ENCODE data around the gene PDE3B.
"Not testable (repeated sequence)": the region's sequence is repeated elsewhere in the genome, so short reads cannot be mapped to it uniquely, and the experiment has no call there.

PDE3B gene

GRCh38 chr11:14642453-14642852 lies 1.2 kb upstream of the PDE3B start:
- DNase-seq = no peak

DNA sequence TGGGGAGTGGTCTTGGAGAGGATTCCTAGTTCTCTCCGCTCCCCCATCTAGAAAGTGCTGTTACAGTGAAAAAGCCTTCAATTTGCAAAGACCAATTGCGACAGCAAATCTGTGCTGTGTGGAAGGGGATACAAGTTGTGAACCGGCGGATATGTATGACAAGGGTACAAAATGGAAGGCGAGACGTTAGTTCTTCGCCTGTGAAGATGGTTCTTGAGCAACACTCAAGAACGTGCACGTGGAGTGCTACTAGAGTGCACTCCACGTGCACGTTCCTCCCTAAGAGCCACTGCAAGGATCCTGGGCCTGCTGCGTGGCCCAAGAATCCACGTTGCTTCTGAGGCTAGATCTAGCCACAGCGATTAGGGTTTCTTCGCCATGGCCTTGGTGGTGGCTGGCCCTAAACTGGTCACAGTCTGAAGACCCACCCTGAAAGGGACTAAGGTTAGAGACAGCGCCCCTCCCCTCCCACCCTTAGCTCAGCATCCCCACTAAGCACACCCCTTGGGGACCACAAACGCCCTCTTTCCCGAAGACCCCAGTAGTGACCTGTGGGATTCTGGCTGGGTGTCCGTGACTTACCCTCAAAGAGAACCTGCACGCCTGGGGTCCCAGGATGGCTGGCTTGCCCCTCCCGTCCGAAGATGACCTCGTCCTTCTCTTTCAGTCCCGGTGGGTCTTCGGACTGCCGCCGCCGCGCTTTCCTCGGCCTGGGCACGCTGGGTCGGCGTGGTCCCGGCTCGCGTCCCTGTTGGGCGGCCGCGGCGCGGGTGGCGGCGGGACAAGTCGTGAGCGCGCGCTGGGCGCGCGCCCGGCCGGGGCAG lies 519 bp upstream of the PDE3B start:
- no peak for DNase-seq

DNA sequence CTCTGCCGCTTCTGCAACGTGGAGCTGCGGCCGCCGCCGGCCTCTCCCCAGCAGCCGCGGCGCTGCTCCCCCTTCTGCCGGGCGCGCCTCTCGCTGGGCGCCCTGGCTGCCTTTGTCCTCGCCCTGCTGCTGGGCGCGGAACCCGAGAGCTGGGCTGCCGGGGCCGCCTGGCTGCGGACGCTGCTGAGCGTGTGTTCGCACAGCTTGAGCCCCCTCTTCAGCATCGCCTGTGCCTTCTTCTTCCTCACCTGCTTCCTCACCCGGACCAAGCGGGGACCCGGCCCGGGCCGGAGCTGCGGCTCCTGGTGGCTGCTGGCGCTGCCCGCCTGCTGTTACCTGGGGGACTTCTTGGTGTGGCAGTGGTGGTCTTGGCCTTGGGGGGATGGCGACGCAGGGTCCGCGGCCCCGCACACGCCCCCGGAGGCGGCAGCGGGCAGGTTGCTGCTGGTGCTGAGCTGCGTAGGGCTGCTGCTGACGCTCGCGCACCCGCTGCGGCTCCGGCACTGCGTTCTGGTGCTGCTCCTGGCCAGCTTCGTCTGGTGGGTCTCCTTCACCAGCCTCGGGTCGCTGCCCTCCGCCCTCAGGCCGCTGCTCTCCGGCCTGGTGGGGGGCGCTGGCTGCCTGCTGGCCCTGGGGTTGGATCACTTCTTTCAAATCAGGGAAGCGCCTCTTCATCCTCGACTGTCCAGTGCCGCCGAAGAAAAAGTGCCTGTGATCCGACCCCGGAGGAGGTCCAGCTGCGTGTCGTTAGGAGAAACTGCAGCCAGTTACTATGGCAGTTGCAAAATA lies 816 bp downstream of the PDE3B start:
- peak; percentile 61 for DNase-seq

- DNase-seq = no peak
Observed at GRCh38 chr11:14645015-14645912, 1.7 kb downstream of the PDE3B start.

- no peak for DNase-seq
Observed at GRCh38 chr11:14645985-14646900, 2.6 kb downstream of the PDE3B start.

GRCh38 chr11:14650064-14650463 lies 6.5 kb downstream of the PDE3B start:
- no peak for DNase-seq

- no peak for DNase-seq
Observed at GRCh38 chr11:14653090-14653489, 9.5 kb downstream of the PDE3B start.

GRCh38 chr11:14655435-14655834 lies 11.8 kb downstream of the PDE3B start:
- no peak for DNase-seq

DNA sequence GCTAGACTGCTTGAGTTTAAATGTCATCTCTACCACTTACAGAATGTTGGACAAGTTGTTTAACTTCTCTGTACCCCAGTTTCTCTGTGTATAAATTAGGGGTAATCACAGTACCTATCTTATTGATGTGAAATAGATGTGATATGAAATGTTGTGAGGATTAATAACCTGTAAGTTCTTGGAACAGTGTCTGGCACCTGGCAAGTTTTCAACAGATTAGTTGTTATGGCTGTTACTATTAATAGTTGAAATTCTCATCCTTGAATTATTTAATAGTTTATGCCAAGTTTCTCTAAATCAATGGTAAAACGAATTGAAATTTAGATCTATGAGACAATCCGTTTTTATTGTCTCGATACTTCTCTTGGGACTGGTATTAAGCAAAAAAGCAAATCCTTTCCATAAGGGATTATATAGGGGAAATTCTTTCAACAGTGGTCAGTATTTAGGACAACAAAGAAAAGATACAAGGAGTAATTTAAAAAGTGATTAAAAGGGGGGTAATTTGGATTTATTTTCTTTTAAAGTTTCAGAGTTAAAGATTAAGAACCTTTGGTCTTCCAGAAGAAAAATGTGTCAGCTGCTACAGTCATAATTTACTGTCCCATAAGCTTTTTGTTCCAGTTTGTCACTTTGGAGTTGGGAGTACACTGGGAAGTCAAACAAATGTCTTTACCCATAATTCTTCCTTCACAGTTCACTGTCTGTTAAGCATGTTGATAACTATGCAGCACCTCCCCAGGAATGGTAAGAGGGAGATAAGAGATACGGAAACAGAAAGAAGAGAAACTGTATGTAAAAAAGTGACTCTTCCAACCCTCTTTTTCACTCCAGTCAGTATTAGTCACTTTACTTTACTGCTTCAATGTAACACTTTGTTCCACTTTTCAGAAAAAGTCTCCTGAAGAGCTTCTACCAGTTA lies 13.2 kb downstream of the PDE3B start:
- no peak for DNase-seq

- DNase-seq = no peak
Observed at GRCh38 chr11:14657841-14658240, 14.2 kb downstream of the PDE3B start.

GRCh38 chr11:14664926-14665325 lies 21.3 kb downstream of the PDE3B start:
- not testable (repeated sequence) for DNase-seq

GRCh38 chr11:14667329-14667728 lies 23.7 kb downstream of the PDE3B start:
- DNase-seq = not testable (repeated sequence)

- no peak for DNase-seq
Observed at GRCh38 chr11:14668731-14669301, 25.2 kb downstream of the PDE3B start.

DNA sequence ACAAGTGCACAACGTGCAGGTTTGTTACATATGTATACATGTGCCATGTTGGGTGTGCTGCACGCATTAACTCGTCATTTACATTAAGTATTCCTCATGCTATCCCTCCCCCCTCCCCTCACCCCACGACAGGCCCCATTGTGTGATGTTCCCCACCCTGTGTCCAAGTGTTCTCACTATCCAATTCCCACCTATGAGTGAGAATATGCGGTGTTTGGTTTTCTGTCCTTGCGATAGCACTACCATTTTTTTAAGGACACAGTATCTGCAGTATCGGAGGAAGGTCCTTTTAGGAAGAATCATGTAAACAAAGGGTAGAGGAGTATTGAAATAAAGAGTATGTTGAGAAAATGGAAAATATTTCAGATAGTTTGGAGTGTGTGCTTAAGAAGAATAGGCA lies 25.9 kb downstream of the PDE3B start:
- no peak for DNase-seq

DNA sequence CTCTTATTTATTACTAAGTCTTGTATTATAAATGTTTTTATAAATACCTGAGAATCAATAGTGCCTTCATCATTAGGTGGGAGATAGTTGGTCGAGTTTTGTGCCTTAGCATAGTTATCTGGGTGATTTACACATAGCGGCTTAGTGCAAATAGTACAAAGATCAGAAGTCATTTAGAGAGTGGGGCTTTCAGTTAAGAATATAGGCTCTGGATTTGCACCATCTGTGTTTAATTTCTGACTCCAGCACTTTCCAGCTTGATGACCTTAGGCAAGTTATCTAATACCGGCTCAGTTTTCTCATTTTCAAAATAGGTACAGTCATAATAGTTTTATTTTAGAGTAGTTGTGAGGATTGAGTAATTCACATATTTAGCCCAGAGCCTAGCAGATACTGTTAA lies 26.4 kb downstream of the PDE3B start:
- DNase-seq = no peak

DNA sequence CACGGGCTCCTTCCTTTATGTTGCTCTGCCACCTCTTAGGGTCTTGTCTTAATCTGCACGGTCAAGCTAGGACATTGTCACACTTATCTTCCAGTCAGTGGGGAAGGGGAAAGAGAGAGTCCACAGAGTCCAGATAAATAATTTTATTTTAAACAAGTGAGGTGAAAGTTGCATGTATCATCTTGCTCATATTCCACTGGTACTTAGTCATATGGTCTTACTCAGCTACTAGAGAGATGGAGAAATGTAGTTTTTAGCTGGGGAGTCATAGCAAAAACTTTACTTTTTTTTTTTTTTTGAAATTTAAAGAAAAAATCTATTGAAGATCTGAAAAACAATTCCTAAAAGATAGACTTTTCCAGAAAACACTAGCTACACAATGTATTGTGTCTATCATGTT lies 29.0 kb downstream of the PDE3B start:
- no peak for DNase-seq

- DNase-seq = no peak
Observed at GRCh38 chr11:14673421-14673820, 29.8 kb downstream of the PDE3B start.

GRCh38 chr11:14673824-14674405 lies 30.3 kb downstream of the PDE3B start:
- DNase-seq = no peak

GRCh38 chr11:14676068-14676467 lies 32.5 kb downstream of the PDE3B start:
- no peak for DNase-seq

DNA sequence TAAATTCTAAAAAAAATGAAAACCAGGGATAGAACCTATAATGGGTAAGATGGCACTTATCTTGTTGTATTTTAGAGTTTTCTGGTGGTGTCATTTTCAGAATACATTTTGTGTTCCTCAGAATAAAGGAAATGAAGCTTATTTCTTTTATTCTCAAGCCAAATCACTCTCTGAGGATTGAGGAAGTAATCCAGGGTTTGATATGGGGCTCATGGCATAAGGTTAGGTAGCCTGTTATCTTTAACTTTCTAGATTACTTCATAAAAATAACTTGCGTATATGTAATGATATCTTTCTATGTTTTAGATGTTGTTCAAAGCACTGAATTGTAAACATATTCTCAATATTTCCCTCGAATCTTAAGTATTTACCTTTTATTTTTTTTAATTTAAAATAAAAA lies 33.5 kb downstream of the PDE3B start:
- DNase-seq = no peak

All from left hindlimb (tissue), 1 donor.